ENCODE measurements around the gene HSDL1. TPM values are rescaled to one million over a fixed set of nuclear protein-coding genes. Genes with fewer than 3 reads are reported as not detected.

HSDL1 gene
- total RNA-seq, 3 donors from 2014 or later, result 13.7 to 15.6 (median 14.4) TPM

DNA sequence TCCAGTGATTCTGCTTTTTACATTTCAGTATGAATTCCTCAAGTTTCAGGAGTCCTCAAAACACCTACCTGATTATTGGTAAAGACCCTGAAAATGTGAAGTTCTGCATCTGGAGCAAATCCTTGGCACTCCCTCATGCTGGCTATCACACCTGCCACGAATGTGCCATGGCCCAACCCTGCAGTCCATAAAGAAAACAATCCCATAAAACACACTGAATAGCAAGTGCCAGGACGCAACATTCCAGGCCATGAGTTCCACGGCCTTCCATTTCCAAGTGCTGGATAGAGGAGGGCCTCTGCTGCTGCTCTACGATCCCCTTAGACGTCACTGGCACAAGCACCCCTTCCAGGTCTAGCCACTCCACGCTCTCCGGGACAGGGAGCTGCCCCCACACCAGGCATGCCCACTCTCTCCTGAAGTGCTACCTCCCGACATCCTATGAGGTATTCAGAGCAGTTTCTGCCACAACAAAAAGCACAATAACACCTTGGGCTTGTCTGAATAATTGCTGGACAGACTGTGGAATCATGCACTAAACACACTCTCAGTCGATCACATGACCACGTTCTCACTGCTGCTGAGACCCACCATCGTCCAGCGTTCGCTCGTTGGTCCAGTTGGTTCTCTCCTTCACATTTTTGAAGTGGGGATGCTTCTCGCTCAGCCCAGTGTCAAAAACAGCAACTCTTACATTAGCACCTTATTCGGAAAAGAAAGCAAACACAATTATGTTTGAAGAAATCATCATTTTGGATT lies 51.7 kb downstream of the HSDL1 start:
- Mint-ChIP-seq H3K4me1 (ENCODE audit: low read depth) (peaks cover 15% of the 10 kb centered on the region), H3K4me3 (no peak overlapping the region), H3K9me3 (no peaks in the 10 kb centered on the region), H3K36me3 (ENCODE audit: insufficient read depth) (peaks cover 64% of the 10 kb centered on the region), H3K27me3 (ENCODE audit: low read depth) (no peaks in the 10 kb centered on the region)
- no peak for DNase-seq
- ATAC-seq, result no peak

DNA sequence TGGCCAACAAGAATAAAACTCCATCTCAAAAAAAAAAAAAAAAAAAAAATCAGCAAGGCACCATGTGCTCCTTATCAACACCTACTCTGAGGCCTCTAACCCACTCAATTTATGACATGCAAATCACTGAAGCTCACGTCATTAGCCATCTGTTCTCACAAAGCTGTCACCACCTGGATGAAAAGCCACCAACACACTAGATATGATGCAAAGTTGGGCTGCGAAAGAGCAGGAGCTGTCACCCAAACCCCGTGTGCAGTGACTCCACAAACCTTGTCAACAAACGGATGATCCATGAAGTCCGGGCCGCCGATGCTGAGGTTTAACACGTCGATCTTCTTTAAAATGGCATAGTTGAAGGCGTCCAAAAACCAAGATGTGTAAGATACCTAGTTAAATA lies 53.5 kb downstream of the HSDL1 start:
- Mint-ChIP-seq H3K36me3 (ENCODE audit: insufficient read depth) (peaks cover 62% of the 10 kb centered on the region), H3K27me3 (ENCODE audit: low read depth) (no peaks in the 10 kb centered on the region), H3K9me3 (no peaks in the 10 kb centered on the region), H3K4me3 (no peak overlapping the region), H3K4me1 (ENCODE audit: low read depth) (peaks cover 25% of the 10 kb centered on the region)
- DNase-seq, result no peak
- no peak for ATAC-seq

DNA sequence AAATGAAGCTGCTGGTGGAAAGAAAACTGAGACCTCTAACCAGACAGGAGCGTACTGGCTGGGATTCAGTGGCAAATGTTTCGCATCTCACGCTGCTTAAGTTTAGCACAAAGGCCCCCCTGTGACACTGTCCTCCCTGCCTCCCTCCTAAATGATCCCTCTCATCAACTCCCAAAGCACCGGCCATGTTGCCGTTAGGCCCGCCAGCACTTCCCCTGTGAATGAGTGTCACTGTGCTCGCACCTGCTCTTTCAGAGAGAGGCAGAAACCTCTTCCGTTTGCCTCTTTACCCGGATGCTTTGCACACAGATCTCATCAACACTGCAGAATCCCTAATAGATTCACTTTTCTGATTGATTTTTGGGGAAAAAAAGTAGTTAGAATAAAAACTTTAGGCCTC lies 54.8 kb downstream of the HSDL1 start:
- Mint-ChIP-seq H3K4me1 (ENCODE audit: low read depth) (peaks cover 32% of the 10 kb centered on the region), H3K36me3 (ENCODE audit: insufficient read depth) (peaks cover 65% of the 10 kb centered on the region), H3K4me3 (no peak overlapping the region), H3K27me3 (ENCODE audit: low read depth) (no peaks in the 10 kb centered on the region), H3K9me3 (no peaks in the 10 kb centered on the region)
- ATAC-seq (no peak), DNase-seq (no peak)

DNA sequence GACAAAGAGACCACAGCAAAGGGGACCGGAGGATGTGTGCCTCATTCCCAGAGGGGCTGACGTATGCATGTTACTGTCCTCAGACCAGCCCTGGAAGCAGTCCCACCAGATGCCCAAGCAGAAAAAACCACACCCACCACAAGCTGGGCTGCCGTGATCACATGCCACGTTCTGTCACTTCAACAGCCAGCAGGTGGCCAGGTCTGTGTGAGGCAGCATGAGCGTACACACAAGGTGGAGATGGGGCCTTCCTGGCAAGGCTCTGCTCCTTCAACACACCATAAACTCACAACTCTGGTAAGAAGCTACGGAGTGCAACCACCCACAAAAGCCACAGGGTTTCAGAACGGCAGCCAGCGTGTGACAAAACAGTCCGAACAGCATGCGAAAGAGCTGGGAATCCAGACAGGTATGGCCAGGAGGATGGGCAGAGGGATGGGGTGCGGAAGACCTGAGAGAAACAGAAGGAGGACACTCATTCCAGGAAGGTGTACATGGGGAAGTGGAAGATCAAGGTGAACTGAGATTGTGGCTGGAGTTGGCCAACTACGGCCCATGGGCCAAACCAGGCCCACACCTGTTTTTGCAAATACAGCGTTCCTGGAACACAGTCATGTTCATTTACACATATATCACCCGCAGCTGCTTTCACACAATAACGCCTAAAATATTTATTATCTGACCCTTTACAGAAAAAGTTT lies 56.1 kb downstream of the HSDL1 start:
- Mint-ChIP-seq H3K27me3 (ENCODE audit: low read depth) (no peaks in the 10 kb centered on the region), H3K9me3 (no peaks in the 10 kb centered on the region), H3K4me3 (no peak overlapping the region), H3K36me3 (ENCODE audit: insufficient read depth) (peaks cover 61% of the 10 kb centered on the region), H3K4me1 (ENCODE audit: low read depth) (peaks cover 37% of the 10 kb centered on the region)
- ATAC-seq, result peak; percentile 72 to 81
- peak; percentile 35 for DNase-seq

DNA sequence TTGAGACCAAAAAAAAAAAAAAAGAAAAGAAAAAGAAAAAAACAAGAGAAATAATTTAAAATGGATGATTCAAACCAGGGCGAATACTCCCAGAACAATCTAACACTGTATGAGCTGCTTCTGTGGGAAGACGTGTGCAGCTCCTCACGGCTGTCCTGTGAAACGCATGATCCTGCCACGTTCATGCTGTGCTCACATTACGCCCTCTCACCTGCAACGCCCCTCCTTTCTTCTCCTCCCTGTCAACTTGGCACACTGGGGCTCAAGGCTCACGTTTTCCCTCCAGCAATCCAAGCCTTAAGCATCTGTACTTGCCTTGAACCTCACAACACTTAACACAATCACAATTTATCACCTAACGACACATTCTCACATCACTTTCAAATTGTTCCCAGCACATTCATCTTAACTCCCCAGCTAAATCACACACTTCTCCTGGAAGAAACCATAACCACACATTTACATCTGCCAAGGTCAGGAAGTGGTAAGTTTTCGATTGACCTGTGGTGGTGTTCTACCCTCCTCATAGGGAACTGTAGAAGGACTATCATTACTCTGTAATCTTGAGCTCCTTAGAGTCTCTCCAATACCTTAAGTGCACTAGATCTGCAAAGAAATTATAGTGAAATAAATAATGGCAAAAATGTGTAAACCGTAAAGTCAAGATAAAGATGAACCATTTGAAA lies 57.4 kb downstream of the HSDL1 start:
- DNase-seq, result no peak
- Mint-ChIP-seq H3K4me3 (no peak overlapping the region), H3K36me3 (ENCODE audit: insufficient read depth) (peaks cover 54% of the 10 kb centered on the region), H3K4me1 (ENCODE audit: low read depth) (peaks cover 37% of the 10 kb centered on the region), H3K9me3 (no peaks in the 10 kb centered on the region), H3K27me3 (ENCODE audit: low read depth) (no peaks in the 10 kb centered on the region)
- ATAC-seq, result no peak

DNA sequence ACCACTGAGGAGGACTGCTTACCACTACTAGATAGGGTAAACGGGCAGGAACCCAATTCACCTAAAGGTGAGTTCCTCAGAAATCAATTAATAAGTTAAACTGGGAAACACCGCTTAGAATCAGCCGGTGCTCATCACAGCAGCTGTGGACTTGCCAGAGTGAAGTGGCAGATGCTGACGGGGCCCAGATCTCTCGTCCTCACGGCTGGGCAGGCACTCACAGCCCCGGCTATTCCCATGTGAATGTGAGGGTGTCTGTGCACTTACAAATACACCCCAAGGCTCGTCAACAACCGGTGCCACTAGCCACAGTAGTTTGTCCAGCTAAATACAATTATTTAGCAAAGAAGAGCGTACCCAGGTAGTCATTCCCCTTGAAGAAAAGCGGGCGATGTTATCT lies 58.0 kb downstream of the HSDL1 start:
- Mint-ChIP-seq H3K36me3 (ENCODE audit: insufficient read depth) (peaks cover 57% of the 10 kb centered on the region), H3K4me1 (ENCODE audit: low read depth) (peaks cover 37% of the 10 kb centered on the region), H3K27me3 (ENCODE audit: low read depth) (no peaks in the 10 kb centered on the region), H3K9me3 (no peaks in the 10 kb centered on the region), H3K4me3 (no peak overlapping the region)
- ATAC-seq (no peak), DNase-seq (no peak)

DNA sequence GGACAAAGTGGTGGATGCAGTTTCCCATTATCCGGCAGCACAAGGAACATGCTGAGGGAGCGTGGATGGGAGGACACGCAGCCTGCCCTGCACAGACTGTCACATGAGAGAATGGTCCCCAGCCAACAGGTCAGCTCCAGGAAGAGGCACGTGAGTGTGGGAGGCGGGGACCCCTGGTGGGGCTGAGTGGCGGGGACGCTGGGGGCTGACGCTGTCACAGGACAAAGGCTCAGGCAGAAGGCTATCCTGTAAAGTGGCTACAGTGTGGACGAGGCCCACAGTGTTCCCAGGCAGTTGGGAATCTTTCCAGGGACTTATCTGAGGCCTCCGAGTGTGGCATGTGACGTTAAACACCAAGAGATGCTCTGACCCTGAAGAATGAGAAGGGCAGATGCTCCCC lies 58.6 kb downstream of the HSDL1 start:
- H3K4me3 Mint-ChIP-seq, result no peak overlapping the region
- no peaks in the 10 kb centered on the region for H3K27me3 Mint-ChIP-seq (ENCODE audit: low read depth)
- peaks cover 57% of the 10 kb centered on the region for H3K36me3 Mint-ChIP-seq (ENCODE audit: insufficient read depth)
- H3K9me3 Mint-ChIP-seq, result no peaks in the 10 kb centered on the region
- ATAC-seq, result no peak
- H3K4me1 Mint-ChIP-seq (ENCODE audit: low read depth), result peaks cover 37% of the 10 kb centered on the region
- DNase-seq, result no peak

DNA sequence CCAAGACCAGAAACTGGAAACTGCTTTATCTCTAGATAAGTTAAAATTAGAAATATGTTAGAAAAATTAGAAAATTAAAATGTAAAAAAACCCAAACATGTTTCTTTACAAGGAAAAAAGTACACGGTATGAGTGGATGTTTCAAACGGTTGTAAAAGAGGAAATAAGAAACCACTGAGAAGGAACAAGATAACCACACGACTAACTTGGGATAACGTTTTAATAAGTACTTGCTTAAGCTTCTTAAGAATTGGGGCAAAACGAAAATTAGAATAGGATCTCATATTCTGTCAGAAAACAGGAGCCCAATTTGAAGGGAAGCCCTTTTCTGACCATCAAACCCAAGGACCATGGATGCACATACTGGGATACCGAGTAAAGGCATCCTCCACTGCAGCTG lies 59.2 kb downstream of the HSDL1 start:
- no peak overlapping the region for H3K4me3 Mint-ChIP-seq
- DNase-seq (no peak), ATAC-seq (no peak)
- peaks cover 59% of the 10 kb centered on the region for H3K36me3 Mint-ChIP-seq (ENCODE audit: insufficient read depth)
- H3K27me3 Mint-ChIP-seq (ENCODE audit: low read depth), result no peaks in the 10 kb centered on the region
- H3K4me1 Mint-ChIP-seq (ENCODE audit: low read depth), result peaks cover 37% of the 10 kb centered on the region
- H3K9me3 Mint-ChIP-seq, result no peaks in the 10 kb centered on the region

DNA sequence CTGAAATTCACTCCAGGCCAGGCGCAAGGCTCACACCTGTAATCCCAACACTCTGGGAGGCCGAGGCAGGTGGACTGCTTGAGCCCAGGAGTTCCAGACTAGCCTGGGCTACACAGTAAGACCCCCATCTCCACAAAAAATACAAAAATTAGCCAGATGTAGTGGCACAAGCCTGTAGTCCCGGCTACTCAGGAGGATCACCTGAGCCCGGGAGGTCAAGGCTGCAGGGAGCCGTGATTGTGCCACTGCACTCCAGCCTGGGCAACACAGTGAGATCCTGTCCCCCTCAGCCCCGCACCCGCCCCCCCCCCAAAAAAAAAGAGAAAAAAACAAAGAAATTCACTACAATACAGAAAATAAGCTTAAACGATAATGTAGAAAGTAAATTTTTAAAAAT lies 59.7 kb downstream of the HSDL1 start:
- H3K4me3 Mint-ChIP-seq, result no peak overlapping the region
- ATAC-seq, result no peak
- peaks cover 36% of the 10 kb centered on the region for H3K4me1 Mint-ChIP-seq (ENCODE audit: low read depth)
- H3K36me3 Mint-ChIP-seq (ENCODE audit: insufficient read depth), result peaks cover 57% of the 10 kb centered on the region
- no peaks in the 10 kb centered on the region for H3K27me3 Mint-ChIP-seq (ENCODE audit: low read depth)
- no peaks in the 10 kb centered on the region for H3K9me3 Mint-ChIP-seq
- DNase-seq, result no peak

DNA sequence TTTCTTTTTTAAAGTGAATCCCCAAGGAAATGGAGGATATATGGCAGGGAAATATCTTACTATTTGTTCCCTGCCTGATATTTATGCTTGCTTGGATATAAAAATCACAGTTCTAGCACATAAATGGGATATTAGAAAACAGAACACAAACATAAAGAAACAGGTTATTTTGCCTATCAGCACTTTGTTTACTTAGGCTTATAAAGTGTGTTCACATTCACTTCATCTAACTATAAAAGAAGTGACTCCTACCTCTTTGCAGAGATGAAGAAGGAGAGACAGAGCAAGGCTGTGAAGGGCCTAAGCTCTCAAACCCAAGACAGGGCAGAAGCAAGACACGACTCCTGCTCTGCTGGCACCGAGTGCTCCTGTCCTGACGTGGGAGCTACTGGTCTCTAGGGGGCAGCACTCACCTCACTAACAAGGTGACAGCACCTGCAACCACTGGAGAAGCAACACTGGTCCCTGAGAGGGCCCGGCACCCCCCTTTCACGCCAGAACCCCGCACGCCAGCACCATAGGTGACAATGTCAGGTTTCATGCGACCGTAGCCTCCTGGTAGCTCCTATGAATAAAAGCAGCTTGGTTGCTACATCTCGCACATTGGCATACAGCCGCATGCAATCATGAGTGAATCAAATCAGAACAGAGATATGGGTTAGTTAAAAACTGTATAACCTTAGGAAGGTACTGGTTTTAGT lies 60.3 kb downstream of the HSDL1 start:
- Mint-ChIP-seq H3K36me3 (ENCODE audit: insufficient read depth) (peaks cover 60% of the 10 kb centered on the region), H3K4me3 (no peak overlapping the region), H3K9me3 (no peaks in the 10 kb centered on the region), H3K27me3 (ENCODE audit: low read depth) (no peaks in the 10 kb centered on the region), H3K4me1 (ENCODE audit: low read depth) (peaks cover 36% of the 10 kb centered on the region)
- DNase-seq, result peak; percentile 61
- peak; percentile 84 to 94 for ATAC-seq

DNA sequence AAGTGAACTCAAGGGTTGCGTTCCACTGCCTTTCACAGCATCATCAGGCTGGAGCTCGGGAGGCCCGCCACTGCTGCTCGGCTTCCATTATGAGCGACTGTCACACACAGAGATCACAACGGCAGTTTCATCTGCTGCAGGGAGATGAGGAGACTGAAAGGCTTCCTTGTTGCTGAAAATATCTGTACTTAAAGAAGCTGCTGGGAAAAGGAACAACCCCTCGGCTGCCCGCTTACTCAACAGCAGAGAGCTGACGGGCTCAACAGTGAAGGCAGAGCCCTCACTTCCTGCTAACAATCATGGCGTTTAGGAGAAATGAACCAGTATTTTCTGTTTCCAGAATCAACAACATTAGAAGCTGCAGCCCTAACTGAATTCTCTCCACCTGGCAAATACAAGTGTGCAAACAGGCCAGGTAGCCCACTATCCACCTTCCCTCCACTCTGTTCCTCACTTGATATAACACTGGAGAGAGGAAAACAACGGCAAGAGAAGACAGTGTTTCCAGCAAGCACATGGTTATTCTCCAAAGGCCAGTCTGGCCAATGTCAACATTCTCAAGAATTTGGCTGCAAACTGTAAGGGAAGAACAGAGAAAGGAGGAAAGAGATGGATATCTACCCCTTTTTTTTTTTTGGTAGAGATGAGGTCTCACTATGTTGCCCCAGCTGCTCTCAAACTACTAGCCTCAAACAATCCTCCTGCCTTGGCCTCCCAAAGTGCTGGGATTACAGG lies 62.0 kb downstream of the HSDL1 start:
- no peak overlapping the region for H3K4me3 Mint-ChIP-seq
- peaks cover 21% of the 10 kb centered on the region for H3K4me1 Mint-ChIP-seq (ENCODE audit: low read depth)
- peaks cover 59% of the 10 kb centered on the region for H3K36me3 Mint-ChIP-seq (ENCODE audit: insufficient read depth)
- H3K9me3 Mint-ChIP-seq, result no peaks in the 10 kb centered on the region
- DNase-seq (no peak), ATAC-seq (no peak)
- no peaks in the 10 kb centered on the region for H3K27me3 Mint-ChIP-seq (ENCODE audit: low read depth)

DNA sequence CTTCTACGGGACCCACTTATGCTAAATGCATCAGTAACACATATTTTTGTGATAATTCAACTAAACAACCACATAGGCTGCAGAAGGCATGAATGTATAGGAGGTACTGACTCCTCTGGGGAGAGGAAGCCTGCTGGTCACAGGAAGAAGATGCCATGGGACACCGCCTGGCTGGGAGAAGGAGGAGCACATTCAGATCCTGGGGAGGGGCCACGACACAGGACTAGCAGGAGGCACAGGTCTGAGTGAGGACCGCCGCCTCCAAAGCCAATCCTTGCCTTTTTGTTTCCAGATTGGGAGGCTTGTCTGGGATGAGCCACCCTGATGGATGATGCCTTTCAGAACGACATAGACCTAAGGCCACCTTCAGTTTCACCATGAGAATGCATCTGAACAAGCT lies 62.9 kb downstream of the HSDL1 start:
- DNase-seq, result no peak
- Mint-ChIP-seq H3K4me1 (ENCODE audit: low read depth) (peaks cover 20% of the 10 kb centered on the region), H3K36me3 (ENCODE audit: insufficient read depth) (peaks cover 58% of the 10 kb centered on the region), H3K9me3 (no peaks in the 10 kb centered on the region), H3K4me3 (no peak overlapping the region), H3K27me3 (ENCODE audit: low read depth) (no peaks in the 10 kb centered on the region)
- no peak for ATAC-seq

DNA sequence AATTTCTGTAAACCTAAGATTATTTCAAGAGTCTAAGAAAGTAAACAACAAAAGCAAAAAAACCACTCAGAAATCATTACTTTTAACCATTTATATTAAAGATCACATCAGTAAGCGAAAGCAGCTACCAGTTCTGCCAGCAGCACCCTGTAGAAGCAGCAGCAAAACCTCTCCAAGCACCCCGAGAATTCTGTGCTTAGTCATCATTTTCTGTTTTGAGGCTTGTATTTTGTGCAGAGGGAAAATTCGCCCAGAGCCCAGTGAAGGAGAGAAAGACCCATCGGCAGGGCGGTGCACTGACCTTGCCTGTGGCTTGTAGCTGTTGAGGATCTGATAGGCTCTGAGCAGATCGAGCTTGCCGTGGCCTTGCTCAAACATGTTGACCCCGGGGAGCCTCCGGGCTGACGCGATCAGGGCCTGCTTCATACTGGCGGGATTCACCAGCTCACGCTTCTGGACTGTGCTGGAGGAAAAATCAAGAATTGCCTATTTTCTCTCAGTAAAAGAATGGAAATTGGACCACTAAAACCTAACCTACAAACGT lies 63.5 kb downstream of the HSDL1 start:
- ATAC-seq, result no peak
- H3K9me3 Mint-ChIP-seq, result no peaks in the 10 kb centered on the region
- no peak for DNase-seq
- no peak overlapping the region for H3K4me3 Mint-ChIP-seq
- peaks cover 58% of the 10 kb centered on the region for H3K36me3 Mint-ChIP-seq (ENCODE audit: insufficient read depth)
- no peaks in the 10 kb centered on the region for H3K27me3 Mint-ChIP-seq (ENCODE audit: low read depth)
- peaks cover 18% of the 10 kb centered on the region for H3K4me1 Mint-ChIP-seq (ENCODE audit: low read depth)

All from activated T-cell treated with anti-CD3 and anti-CD28 coated beads, Interleukin-2, amount 50 U/mL, for 4 hours (primary cell).